K562 (cell line): Measurements from ENCODE around the gene CSTF1.

ENCODE experiments used
- ARID4B ChIP-seq: sonication (generic); formaldehyde crosslinking; IDR thresholded peaks from 2 replicates; pipeline ENCODE4 v1.8.0; 2022; ENCODE audit warnings: mild to moderate bottlenecking, missing genetic modification reagents
- ATF4 ChIP-seq: fragments of 450-650 bp; formaldehyde crosslinking; IDR thresholded peaks from 2 replicates; pipeline ENCODE4 v1.4.0; 2022; ENCODE audit warnings: mild to moderate bottlenecking, moderate library complexity
- CEBPB ChIP-seq: fragments of 450-650 bp; IDR thresholded peaks from 2 replicates; pipeline ENCODE4 v1.6.1; 2016; ENCODE audit warnings: missing genetic modification characterization, missing compliant biosample characterization
- EP300 ChIP-seq: IDR thresholded peaks from 2 replicates; pipeline ENCODE4 v1.6.1; 2012; ENCODE audit warnings: low read length, improper control_type of control experiment
- KAT8 ChIP-seq: fragments of 450-650 bp; IDR thresholded peaks from 2 replicates; pipeline ENCODE4 v1.6.1; 2016; ENCODE audit warnings: low read depth, mild to moderate bottlenecking
- SPI1 ChIP-seq: IDR thresholded peaks from 2 replicates; pipeline ENCODE4 v1.6.1; 2011; ENCODE audit warnings: low read depth, low read length, control low read depth, borderline replicate concordance
- ZNF146 ChIP-seq: IDR thresholded peaks from one replicate; pipeline ENCODE4 v1.6.1; 2018; ENCODE audit warnings: missing compliant biosample characterization; ENCODE audit not compliant: unreplicated experiment
- ZNF354B ChIP-seq: fragments of 250-450 bp; sonication (Bioruptor Pico); IDR thresholded peaks from 2 replicates; pipeline ENCODE4 v1.4.0; 2020
- ZSCAN32 ChIP-seq: fragments of 450-650 bp; formaldehyde crosslinking; IDR thresholded peaks from 2 replicates; pipeline ENCODE4 v1.4.0; 2020; ENCODE audit warnings: mild to moderate bottlenecking, moderate library complexity

- TF ChIP-seq ZNF146 (CRISPR knock-in tag) (no peak), ATF4 (CRISPR knock-in tag) (no peak), KAT8 (no peak), ZSCAN32 (no peak), ARID4B (CRISPR knock-in tag) (no peak), SPI1 (no peak), CEBPB (tag) (no peak), EP300 (no peak), ZNF354B (no peak)
Measured at GRCh38 chr20:56383334-56383733, 9.1 kb upstream of the CSTF1 start.
